GM06990 (cell line): Measurements from ENCODE around the gene GPR137.
"Not testable (repeated sequence)": the region's sequence is repeated elsewhere in the genome, so short reads cannot be mapped to it uniquely, and the experiment has no call there.

Source experiments
- DNase-seq: peaks from one replicate; pipeline ENCODE4 v3.0.0-alpha.2; 2011; ENCODE audit not compliant: insufficient read length; ENCODE audit errors: extremely low read depth
- H3K27me3 ChIP-seq: replicated peaks from 2 replicates; pipeline ENCODE4 v1.6.0; 2011; ENCODE audit warnings: low read length; ENCODE audit not compliant: control insufficient read depth, insufficient read depth
- H3K36me3 ChIP-seq: 2 replicates; pipeline ENCODE4 v1.5.1; 2011; ENCODE audit warnings: low read length; ENCODE audit not compliant: control insufficient read depth, insufficient read depth
- H3K4me3 ChIP-seq: replicated peaks from 2 replicates; pipeline ENCODE4 v1.5.1; 2011; ENCODE audit warnings: low read depth, mild to moderate bottlenecking, control low read depth, low read length
- TF ChIP-seq, protein P1 (sequence below): IDR thresholded peaks from 2 replicates; pipeline ENCODE4 v1.5.1; 2011; ENCODE audit warnings: low read length, control low read depth, mild to moderate bottlenecking, inconsistent platforms; ENCODE audit not compliant: insufficient read depth, poor library complexity, severe bottlenecking

The GPR137 gene

DNA sequence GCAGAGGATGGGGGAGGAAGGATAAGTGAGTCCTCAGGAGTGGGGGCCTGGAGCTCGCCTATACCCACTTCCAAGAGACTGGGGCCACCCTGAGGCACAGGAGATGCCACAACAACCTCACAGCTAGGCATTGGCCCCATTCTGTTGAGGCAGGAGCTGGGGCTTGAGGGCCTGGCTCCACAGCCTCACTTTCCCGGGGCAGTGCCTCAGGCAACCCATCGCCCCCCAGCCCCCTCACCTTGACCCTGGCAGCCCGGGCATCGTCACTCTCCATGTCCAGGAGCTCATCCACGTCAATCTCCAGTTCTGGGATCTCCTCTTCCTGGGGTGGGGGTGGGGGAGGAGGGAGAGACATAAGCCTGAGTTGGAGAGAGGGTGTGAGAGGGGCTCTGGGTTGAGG, 40.7 kb upstream of the GPR137 start:
- DNase-seq = no peak
- Histone ChIP-seq H3K36me3 (peaks cover 13% of the 10 kb centered on the region), H3K4me3 (peak overlapping the region; percentile 93), H3K27me3 (no peaks in the 10 kb centered on the region)
- TF ChIP-seq, protein P1, sequence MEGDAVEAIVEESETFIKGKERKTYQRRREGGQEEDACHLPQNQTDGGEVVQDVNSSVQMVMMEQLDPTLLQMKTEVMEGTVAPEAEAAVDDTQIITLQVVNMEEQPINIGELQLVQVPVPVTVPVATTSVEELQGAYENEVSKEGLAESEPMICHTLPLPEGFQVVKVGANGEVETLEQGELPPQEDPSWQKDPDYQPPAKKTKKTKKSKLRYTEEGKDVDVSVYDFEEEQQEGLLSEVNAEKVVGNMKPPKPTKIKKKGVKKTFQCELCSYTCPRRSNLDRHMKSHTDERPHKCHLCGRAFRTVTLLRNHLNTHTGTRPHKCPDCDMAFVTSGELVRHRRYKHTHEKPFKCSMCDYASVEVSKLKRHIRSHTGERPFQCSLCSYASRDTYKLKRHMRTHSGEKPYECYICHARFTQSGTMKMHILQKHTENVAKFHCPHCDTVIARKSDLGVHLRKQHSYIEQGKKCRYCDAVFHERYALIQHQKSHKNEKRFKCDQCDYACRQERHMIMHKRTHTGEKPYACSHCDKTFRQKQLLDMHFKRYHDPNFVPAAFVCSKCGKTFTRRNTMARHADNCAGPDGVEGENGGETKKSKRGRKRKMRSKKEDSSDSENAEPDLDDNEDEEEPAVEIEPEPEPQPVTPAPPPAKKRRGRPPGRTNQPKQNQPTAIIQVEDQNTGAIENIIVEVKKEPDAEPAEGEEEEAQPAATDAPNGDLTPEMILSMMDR = no peak

DNA sequence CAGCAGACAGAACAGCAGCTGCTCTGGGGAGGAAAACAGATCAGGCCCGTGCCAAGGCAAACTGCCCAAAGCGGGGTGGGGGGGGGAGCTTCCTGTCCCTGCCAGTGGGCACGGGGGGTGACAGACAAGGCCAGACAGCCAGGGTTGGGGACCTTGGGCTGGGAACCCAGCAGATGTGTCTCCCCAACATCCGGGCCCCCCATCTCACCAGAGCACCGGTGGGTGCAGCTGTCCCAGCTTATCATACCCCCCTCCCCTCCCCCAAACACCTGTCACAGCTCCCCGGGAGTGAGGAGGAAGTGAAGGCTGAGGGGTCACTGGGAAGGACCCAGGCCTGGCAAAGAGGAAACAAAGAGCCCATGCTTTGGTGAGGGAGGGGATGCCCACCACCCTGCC, 40.2 kb upstream of the GPR137 start:
- TF ChIP-seq, protein P1 = no peak
- peaks cover 13% of the 10 kb centered on the region for H3K36me3 ChIP-seq
- no peaks in the 10 kb centered on the region for H3K27me3 ChIP-seq
- H3K4me3 ChIP-seq = peak overlapping the region; percentile 93
- DNase-seq = no peak

DNA sequence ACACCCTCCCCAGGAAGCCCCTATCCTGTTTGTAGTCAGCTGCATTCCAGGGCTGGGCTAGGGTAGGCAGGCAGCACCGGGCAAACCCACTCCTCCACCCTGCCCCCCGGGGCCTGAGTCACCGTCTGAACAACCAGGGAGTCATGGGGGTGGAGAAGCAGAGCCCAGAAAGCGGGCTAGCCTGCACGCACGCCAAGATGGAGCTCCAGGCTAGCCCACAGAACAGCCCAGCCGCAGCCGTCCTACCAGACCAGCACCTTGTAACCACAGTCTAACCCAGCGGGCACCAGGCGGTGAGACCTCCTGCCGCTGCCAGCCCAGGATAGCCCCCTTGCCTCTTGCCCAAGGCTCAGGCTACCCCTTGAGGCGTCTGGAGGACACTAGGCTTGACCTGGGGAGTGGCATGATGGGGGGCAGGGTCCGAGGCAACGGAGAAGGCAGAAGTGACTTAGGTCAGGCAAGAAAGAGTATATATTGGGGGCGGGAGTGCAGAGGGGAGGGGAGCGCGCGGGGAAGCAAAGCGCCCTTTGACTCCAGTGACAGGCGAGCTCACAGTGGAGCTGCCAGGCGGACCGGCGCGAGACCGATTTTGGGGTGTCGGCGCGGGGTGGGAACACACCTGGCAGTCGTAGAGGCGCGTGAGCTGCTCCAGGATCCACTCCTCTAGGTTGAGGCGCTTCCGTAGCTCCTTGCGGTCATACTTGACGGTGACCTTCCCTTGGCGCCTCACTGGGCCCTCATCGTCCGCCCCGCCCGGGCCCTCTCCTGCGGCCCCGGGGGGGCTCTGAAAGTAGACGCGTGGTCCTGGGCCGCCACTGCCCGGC, 39.6 kb upstream of the GPR137 start:
- Histone ChIP-seq H3K27me3 (no peaks in the 10 kb centered on the region), H3K4me3 (peak overlapping the region; percentile 93), H3K36me3 (peaks cover 13% of the 10 kb centered on the region)
- peak; percentile 60 for DNase-seq
- TF ChIP-seq, protein P1 = no peak

DNA sequence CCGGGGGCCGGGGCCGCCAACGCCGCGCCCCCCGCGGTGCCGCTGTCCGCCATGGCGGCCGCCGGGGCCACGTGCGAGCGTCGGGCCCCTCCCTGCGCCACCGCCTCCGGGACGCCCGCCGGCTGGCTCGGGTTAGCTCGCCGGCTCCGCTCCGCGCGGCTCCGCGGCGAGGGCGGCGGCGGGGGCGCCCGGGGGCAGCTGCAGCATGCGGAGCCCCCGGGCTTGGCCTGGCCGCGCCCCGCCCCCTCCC, 39.1 kb upstream of the GPR137 start:
- peak overlapping the region; percentile 93 for H3K4me3 ChIP-seq
- peaks cover 13% of the 10 kb centered on the region for H3K36me3 ChIP-seq
- DNase-seq, H3K27me3 ChIP-seq: not testable (repeated sequence)

DNA sequence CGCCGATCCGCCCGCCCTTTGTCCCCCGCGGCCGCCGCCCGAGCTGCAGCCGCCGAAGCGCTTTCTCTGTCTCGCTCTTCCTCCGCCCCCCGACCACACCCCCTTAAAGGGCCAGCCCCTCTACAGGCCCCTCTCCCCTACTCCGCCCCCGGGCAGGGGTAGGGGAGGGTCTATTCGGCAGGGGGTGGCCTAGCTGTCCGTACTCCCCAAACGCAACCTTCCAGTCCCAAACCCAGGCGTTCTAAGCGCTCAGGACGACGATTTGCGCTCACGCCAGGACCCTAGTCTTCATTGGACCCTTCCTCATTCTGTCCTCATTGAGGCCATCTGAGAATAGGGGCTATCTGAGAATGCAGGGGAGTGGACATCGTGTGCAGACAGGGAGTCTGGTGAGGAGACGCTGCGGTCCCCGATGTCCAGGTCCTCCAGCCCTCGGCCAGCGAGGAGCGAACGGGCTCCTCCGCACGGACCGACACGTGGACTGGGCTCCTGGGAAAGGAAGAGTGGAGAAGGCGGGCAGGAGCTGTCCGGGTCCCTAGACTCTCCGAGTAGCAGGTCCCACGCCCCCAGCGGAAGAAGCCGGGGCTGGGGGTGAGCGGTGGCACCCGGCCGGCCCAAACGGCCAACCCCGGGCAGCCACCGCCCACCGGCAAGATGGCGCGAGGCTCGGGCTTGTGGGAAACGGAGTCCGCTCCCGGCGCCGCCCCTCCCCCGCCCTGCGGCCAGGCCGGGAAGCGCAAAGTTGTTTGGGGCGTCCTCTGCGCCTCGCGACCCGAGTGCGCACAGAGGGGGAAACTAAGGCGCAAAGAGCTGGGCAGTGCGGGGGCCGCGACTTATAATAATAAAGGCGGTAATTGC, 38.5 kb upstream of the GPR137 start, which contains the start of gene PPP1R14B:
Gene PPP1R14B, minus strand, starts transcription at position 73 of the 858 bp plus-strand sequence. CDS start 270 bp downstream, outside the sequence.
- DNase-seq = peak; percentile 83
- Histone ChIP-seq H3K27me3 (no peaks in the 10 kb centered on the region), H3K4me3 (peak within 1 kb of the TSS; percentile 93), H3K36me3 (peaks cover 13% of the 10 kb centered on the region)
- TF ChIP-seq, protein P1 = no peak

DNA sequence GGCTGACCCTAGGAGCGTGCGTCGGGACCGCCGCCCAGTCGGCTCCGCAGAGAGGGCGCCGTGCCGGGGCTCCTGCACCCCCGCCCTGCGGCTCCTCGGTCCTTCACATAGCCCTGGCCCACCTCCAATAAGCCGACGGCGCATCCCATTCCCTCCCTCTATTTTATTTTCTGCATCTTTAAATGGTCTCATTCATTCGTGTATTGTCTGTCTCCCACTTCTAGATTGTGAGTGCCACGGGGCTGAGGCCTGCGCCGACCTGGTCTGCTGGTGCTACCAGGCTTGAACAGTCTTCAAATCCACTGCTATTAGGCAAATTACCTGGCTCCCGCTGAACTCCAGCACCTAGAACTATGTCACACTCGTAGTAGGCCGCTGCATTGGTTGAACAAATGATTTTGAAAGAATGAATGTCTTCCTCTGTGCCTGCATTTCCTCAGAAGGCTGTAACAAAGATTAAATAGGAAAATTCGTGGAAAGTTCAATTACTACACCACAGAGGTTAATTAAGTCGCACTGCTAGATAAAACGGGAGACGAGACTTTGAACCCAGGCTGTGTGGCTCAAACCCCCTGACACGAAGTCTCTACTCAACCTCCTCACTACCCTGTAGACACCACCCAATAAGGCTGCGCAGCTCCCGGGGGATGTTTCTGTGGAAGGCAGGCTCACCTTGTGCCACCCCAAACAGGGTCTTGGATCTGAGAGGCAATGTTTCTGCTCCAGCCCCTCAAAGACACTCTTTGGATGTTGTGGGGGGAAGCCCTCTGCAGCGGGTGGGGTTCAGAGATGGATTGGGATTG, 37.7 kb upstream of the GPR137 start:
- no peak for DNase-seq
- peak overlapping the region; percentile 78 for H3K4me3 ChIP-seq
- TF ChIP-seq, protein P1 = no peak
- peaks cover 13% of the 10 kb centered on the region for H3K36me3 ChIP-seq
- no peaks in the 10 kb centered on the region for H3K27me3 ChIP-seq
